ENCODE data around the gene TRIM72.
A peak's percentile ranks its signal among the peaks of the same experiment; 100 is the strongest.

TRIM72 gene

GRCh38 chr16:31186176-31186575, 27.7 kb upstream of the TRIM72 start:
- no peak overlapping the region for H4K91ac ChIP-seq (ENCODE audit: low read depth, low read length)
- WGBS (ENCODE audit: extremely low coverage, insufficient coverage, insufficient read length) = no CpG with 5 or more reads among the region's 7 CpGs

GRCh38 chr16:31186930-31187807, 26.8 kb upstream of the TRIM72 start:
- H3K27me3 ChIP-seq (ENCODE audit: insufficient read depth, low read length) = no peaks in the 10 kb centered on the region
- no peak overlapping the region for H2BK5ac ChIP-seq (ENCODE audit: low read depth, low read length, poor library complexity)
- no peak overlapping the region for H2AFZ ChIP-seq (ENCODE audit: insufficient read depth, low read length, poor library complexity)
- H4K8ac ChIP-seq (ENCODE audit: low read depth, low read length) = no peak overlapping the region
- H3K18ac ChIP-seq (ENCODE audit: low read length) = no peak overlapping the region
- H3K4me3 ChIP-seq (ENCODE audit: low read depth, low read length) = no peak overlapping the region
- H2AK5ac ChIP-seq (ENCODE audit: low read length) = no peak overlapping the region
- no peak overlapping the region for H3K4me2 ChIP-seq (ENCODE audit: low read length)
- H3K9ac ChIP-seq (ENCODE audit: low read length) = no peak overlapping the region
- no CpG with 5 or more reads among the region's 10 CpGs for WGBS (ENCODE audit: extremely low coverage, insufficient coverage, insufficient read length)
- H3K36me3 ChIP-seq (ENCODE audit: control insufficient read depth in 1 of 2, insufficient read depth in 2 of 2, low read length in 2 of 2) = peaks cover 54 to 87% of the 10 kb centered on the region in 2 experiments
- no peaks in the 10 kb centered on the region for H3K79me1 ChIP-seq (ENCODE audit: low read length)
- H3K23ac ChIP-seq (ENCODE audit: low read length) = no peak overlapping the region
- no peaks in the 10 kb centered on the region for H3K9me3 ChIP-seq (ENCODE audit: insufficient read depth, low read depth, low read length)
- H3K14ac ChIP-seq (ENCODE audit: low read length) = no peak overlapping the region
- H4K91ac ChIP-seq (ENCODE audit: low read depth, low read length) = no peak overlapping the region
- H3K4ac ChIP-seq (ENCODE audit: low read depth, low read length) = no peak overlapping the region
- H3K79me2 ChIP-seq (ENCODE audit: control insufficient read depth, insufficient read depth, low read length, poor library complexity) = peaks cover 12% of the 10 kb centered on the region
- no peak overlapping the region for H2BK120ac ChIP-seq (ENCODE audit: insufficient read depth, low read length, poor library complexity)
- no peak overlapping the region for H4K12ac ChIP-seq (ENCODE audit: low read depth, low read length)
- no peak overlapping the region for H2BK12ac ChIP-seq (ENCODE audit: low read length)
- DNase-seq = peak in 1 of 2 donors; percentile 16
- no peak overlapping the region for H3K27ac ChIP-seq (ENCODE audit: low read depth, low read length)
- H3K4me1 ChIP-seq (ENCODE audit: control insufficient read depth in 1 of 2, insufficient read depth in 2 of 2, low read length in 2 of 2) = peaks cover 2% of the 10 kb centered on the region in 2 experiments

More at GRCh38 chr16:31186176-31186575, 27.7 kb upstream of the TRIM72 start:
- Histone ChIP-seq H3K4me2 (ENCODE audit: low read length) (no peak overlapping the region), H3K4me1 (ENCODE audit: control insufficient read depth in 1 of 2, insufficient read depth in 2 of 2, low read length in 2 of 2) (peaks cover 3 to 4% of the 10 kb centered on the region in 2 experiments), H3K14ac (ENCODE audit: low read length) (no peak overlapping the region), H3K79me2 (ENCODE audit: control insufficient read depth, insufficient read depth, low read length, poor library complexity) (peaks cover 18% of the 10 kb centered on the region), H3K4ac (ENCODE audit: low read depth, low read length) (no peak overlapping the region), H2AK5ac (ENCODE audit: low read length) (no peak overlapping the region), H2BK12ac (ENCODE audit: low read length) (no peak overlapping the region), H3K9me3 (ENCODE audit: insufficient read depth, low read depth, low read length) (no peaks in the 10 kb centered on the region), H3K4me3 (ENCODE audit: low read depth, low read length) (no peak overlapping the region), H3K18ac (ENCODE audit: low read length) (no peak overlapping the region), H3K36me3 (ENCODE audit: control insufficient read depth in 1 of 2, insufficient read depth in 2 of 2, low read length in 2 of 2) (peaks cover 51 to 77% of the 10 kb centered on the region in 2 experiments), H3K23ac (ENCODE audit: low read length) (no peak overlapping the region), H4K8ac (ENCODE audit: low read depth, low read length) (no peak overlapping the region), H4K12ac (ENCODE audit: low read depth, low read length) (no peak overlapping the region), H3K27ac (ENCODE audit: low read depth, low read length) (no peak overlapping the region), H3K79me1 (ENCODE audit: low read length) (no peaks in the 10 kb centered on the region), H2BK5ac (ENCODE audit: low read depth, low read length, poor library complexity) (no peak overlapping the region), H3K9ac (ENCODE audit: low read length) (no peak overlapping the region), H2AFZ (ENCODE audit: insufficient read depth, low read length, poor library complexity) (no peak overlapping the region), H3K27me3 (ENCODE audit: insufficient read depth, low read length) (no peaks in the 10 kb centered on the region), H2BK120ac (ENCODE audit: insufficient read depth, low read length, poor library complexity) (no peak overlapping the region)
- no peak for DNase-seq

DNA sequence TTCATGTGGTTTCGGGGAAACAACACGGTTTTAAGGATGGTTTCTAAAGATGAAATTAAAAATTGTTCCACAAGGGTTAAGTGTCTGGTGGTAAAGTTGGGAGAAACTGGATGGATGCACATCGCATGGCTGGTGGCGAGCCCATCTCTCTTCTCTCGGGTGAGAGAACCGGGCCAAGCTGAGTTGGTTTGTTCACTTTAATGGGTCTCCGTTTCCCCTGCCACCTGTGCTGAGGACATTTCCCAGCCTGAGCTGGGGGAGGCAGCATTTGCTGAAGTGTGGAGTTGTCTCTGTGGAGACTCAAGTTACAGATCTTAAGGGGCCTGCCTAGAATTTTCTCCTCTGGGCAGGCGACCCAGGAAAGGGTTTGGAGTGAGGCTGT, 26.1 kb upstream of the TRIM72 start:
- Histone ChIP-seq H3K27me3 (ENCODE audit: insufficient read depth, low read length) (no peaks in the 10 kb centered on the region), H3K4me3 (ENCODE audit: low read depth, low read length) (no peak overlapping the region), H3K9ac (ENCODE audit: low read length) (no peak overlapping the region), H3K23ac (ENCODE audit: low read length) (no peak overlapping the region), H2BK120ac (ENCODE audit: insufficient read depth, low read length, poor library complexity) (no peak overlapping the region), H3K14ac (ENCODE audit: low read length) (no peak overlapping the region), H3K18ac (ENCODE audit: low read length) (no peak overlapping the region), H3K4ac (ENCODE audit: low read depth, low read length) (no peak overlapping the region), H2AFZ (ENCODE audit: insufficient read depth, low read length, poor library complexity) (no peak overlapping the region), H3K79me2 (ENCODE audit: control insufficient read depth, insufficient read depth, low read length, poor library complexity) (peaks cover 6% of the 10 kb centered on the region), H2BK12ac (ENCODE audit: low read length) (no peak overlapping the region), H4K8ac (ENCODE audit: low read depth, low read length) (no peak overlapping the region), H3K36me3 (ENCODE audit: control insufficient read depth in 1 of 2, insufficient read depth in 2 of 2, low read length in 2 of 2) (peaks cover 53 to 88% of the 10 kb centered on the region in 2 experiments), H3K79me1 (ENCODE audit: low read length) (no peaks in the 10 kb centered on the region), H3K4me1 (ENCODE audit: control insufficient read depth in 1 of 2, insufficient read depth in 2 of 2, low read length in 2 of 2) (no peaks in the 10 kb centered on the region), H4K12ac (ENCODE audit: low read depth, low read length) (no peak overlapping the region), H4K91ac (ENCODE audit: low read depth, low read length) (no peak overlapping the region), H3K9me3 (ENCODE audit: insufficient read depth, low read depth, low read length) (no peaks in the 10 kb centered on the region), H2AK5ac (ENCODE audit: low read length) (no peak overlapping the region), H3K27ac (ENCODE audit: low read depth, low read length) (no peak overlapping the region), H2BK5ac (ENCODE audit: low read depth, low read length, poor library complexity) (no peak overlapping the region), H3K4me2 (ENCODE audit: low read length) (no peak overlapping the region)
- no CpG with 5 or more reads among the region's 8 CpGs for WGBS (ENCODE audit: extremely low coverage, insufficient coverage, insufficient read length)
- DNase-seq = no peak

DNA sequence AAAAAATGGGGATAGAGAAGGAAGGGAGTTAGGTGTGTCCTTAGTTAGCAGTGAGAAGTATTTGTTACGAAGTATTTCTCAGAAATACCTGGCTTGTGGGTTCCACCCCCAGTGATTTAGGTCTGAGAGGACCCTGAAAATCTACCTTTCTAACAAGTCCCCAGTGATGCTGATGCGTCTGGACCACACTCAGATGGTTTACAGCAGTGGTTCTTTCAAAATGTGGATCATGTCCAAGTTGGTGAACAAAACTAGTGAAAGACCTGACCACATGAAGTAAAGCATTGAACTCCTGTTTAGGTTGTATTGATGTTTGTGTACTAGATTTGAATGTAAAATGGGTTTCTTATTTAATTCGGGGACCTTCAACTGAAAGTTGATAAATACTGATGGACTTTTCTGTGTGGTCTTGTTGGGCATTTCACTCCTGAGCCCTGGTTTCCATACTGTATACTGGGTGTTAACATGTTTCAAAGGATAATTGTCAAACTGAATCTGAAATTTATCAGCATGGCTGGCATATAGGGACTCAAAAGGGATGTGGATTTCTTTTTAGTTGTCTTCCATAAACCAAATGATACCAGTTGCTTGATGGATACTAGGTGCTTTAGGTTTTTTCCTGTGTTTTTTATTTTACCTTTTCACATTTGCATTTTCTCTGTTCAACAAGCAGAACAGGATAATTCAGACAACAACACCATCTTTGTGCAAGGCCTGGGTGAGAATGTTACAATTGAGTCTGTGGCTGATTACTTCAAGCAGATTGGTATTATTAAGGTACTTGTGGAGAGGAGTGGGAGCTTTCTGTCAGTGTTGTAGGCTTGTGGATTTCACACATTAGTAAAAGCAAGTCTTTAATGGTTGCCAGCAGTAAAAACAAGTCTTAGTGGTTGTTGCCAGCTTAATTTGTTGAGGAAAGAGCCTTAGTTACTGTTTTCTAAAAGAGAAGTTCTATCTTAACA, 25.2 kb upstream of the TRIM72 start:
- Histone ChIP-seq H2AK5ac (ENCODE audit: low read length) (no peak overlapping the region), H3K18ac (ENCODE audit: low read length) (no peak overlapping the region), H3K27ac (ENCODE audit: low read depth, low read length) (no peak overlapping the region), H3K27me3 (ENCODE audit: insufficient read depth, low read length) (no peaks in the 10 kb centered on the region), H3K4me2 (ENCODE audit: low read length) (no peak overlapping the region), H3K4me3 (ENCODE audit: low read depth, low read length) (no peak overlapping the region), H3K23ac (ENCODE audit: low read length) (no peak overlapping the region), H4K8ac (ENCODE audit: low read depth, low read length) (no peak overlapping the region), H2BK12ac (ENCODE audit: low read length) (no peak overlapping the region), H3K79me1 (ENCODE audit: low read length) (no peaks in the 10 kb centered on the region), H3K9ac (ENCODE audit: low read length) (no peak overlapping the region), H2BK120ac (ENCODE audit: insufficient read depth, low read length, poor library complexity) (no peak overlapping the region), H3K79me2 (ENCODE audit: control insufficient read depth, insufficient read depth, low read length, poor library complexity) (peaks cover 2% of the 10 kb centered on the region), H2BK5ac (ENCODE audit: low read depth, low read length, poor library complexity) (no peak overlapping the region), H3K14ac (ENCODE audit: low read length) (no peak overlapping the region), H4K91ac (ENCODE audit: low read depth, low read length) (no peak overlapping the region), H3K9me3 (ENCODE audit: insufficient read depth, low read depth, low read length) (no peaks in the 10 kb centered on the region), H3K4me1 (ENCODE audit: control insufficient read depth in 1 of 2, insufficient read depth in 2 of 2, low read length in 2 of 2) (no peaks in the 10 kb centered on the region), H4K12ac (ENCODE audit: low read depth, low read length) (no peak overlapping the region), H3K36me3 (ENCODE audit: control insufficient read depth in 1 of 2, insufficient read depth in 2 of 2, low read length in 2 of 2) (peaks cover 54 to 90% of the 10 kb centered on the region in 2 experiments), H2AFZ (ENCODE audit: insufficient read depth, low read length, poor library complexity) (no peak overlapping the region), H3K4ac (ENCODE audit: low read depth, low read length) (no peak overlapping the region)
- no peak for DNase-seq
- WGBS (ENCODE audit: extremely low coverage, insufficient coverage, insufficient read length) = 100% methylated on average over 1 of the region's 3 CpGs

All from trophoblast cell (in vitro differentiated cells and primary cell).